ENCODE results near the gene PLLP.

- TF ChIP-seq, protein P1, sequence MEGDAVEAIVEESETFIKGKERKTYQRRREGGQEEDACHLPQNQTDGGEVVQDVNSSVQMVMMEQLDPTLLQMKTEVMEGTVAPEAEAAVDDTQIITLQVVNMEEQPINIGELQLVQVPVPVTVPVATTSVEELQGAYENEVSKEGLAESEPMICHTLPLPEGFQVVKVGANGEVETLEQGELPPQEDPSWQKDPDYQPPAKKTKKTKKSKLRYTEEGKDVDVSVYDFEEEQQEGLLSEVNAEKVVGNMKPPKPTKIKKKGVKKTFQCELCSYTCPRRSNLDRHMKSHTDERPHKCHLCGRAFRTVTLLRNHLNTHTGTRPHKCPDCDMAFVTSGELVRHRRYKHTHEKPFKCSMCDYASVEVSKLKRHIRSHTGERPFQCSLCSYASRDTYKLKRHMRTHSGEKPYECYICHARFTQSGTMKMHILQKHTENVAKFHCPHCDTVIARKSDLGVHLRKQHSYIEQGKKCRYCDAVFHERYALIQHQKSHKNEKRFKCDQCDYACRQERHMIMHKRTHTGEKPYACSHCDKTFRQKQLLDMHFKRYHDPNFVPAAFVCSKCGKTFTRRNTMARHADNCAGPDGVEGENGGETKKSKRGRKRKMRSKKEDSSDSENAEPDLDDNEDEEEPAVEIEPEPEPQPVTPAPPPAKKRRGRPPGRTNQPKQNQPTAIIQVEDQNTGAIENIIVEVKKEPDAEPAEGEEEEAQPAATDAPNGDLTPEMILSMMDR (IDR thresholded peaks at IDR 0.05): no peak
- TF ChIP-seq POLR2A (IDR thresholded peaks at IDR 0.05): no peak
These were observed 26.3 kb upstream of the PLLP start for GRCh38 chr16:57310801-57311200.
